HG03439 (cell line): ENCODE measurements around the gene HNRNPA2B1.
"Not testable (repeated sequence)": the region's sequence is repeated elsewhere in the genome, so short reads cannot be mapped to it uniquely, and the experiment has no call there.

Experiments used
- ATAC-seq: cut with Tn5 transposase; IDR thresholded peaks from one replicate; pipeline ENCODE4 v1.9.1; 2021; ENCODE audit warnings: mild to moderate bottlenecking, moderate library complexity; ENCODE audit not compliant: unreplicated experiment

Gene HNRNPA2B1

DNA sequence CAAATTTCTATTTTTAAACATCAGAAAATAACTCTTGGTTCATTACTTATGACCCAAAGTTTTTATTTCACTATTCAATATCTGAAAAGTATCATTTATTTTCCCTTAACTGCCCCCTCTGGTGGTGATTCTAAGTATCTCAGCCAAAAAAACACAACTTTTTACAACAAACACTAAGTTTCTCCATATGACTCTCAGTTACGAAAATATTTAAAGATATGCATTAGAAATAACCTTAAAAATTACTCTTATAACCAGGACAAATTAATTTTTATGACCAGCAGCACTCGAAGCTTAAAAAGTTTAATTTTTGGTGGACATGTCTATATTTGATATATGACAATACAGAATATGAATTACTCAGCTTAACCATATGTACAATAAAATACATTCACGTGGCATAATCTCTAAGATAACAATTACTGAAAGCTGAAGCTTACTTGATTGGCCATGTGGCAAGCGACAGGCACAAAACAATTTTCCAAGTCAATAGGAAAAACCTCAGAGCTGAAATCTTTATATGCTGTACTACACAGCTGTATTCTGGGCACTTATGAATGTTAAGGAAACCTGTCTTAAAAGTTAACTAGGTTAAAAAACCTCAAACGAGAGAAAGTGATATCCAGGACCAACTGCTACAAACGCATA lies 2.3 kb downstream of the HNRNPA2B1 start:
- no peak for ATAC-seq

DNA sequence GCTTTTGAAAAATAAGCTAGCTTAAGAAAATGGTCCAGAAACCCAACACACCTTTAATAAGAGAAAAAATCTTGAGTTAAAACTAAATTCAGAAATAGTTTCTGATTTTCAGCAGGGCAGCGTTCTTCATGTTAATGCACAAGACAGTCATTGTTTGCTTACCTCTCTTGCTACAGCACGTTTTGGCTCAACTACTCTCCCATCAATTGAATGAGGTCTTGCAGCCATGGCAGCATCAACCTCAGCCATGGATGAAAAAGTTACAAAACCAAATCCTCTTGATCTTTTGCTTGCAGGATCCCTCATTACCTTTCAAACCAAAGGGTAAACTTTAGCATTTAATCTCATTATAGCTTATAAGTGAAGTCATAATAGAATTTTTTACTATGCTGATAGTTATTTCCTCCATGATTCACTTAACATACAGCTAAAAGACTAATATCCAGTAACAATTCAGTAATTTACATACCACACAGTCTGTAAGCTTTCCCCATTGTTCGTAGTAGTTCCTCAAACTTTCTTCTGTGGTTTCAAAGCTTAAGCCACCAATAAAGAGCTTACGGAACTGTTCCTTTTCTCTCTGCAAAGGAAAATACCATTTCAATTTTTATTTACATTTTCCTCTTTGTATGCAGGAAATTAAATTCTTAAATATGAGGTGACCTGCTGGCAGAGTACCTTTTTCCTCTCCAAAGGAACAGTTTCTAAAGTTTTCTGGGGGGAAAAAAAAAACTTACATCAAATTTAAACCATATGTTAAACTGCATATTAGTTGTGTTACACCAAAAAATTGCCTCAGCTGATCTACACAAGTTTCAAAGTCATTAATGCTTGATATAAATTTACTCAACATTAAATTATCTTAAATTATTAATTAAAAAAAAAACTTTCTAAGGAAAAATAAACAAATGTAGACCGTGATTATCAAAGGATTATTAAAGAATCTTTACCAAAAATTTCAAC lies 3.1 kb downstream of the HNRNPA2B1 start:
- no peak for ATAC-seq

DNA sequence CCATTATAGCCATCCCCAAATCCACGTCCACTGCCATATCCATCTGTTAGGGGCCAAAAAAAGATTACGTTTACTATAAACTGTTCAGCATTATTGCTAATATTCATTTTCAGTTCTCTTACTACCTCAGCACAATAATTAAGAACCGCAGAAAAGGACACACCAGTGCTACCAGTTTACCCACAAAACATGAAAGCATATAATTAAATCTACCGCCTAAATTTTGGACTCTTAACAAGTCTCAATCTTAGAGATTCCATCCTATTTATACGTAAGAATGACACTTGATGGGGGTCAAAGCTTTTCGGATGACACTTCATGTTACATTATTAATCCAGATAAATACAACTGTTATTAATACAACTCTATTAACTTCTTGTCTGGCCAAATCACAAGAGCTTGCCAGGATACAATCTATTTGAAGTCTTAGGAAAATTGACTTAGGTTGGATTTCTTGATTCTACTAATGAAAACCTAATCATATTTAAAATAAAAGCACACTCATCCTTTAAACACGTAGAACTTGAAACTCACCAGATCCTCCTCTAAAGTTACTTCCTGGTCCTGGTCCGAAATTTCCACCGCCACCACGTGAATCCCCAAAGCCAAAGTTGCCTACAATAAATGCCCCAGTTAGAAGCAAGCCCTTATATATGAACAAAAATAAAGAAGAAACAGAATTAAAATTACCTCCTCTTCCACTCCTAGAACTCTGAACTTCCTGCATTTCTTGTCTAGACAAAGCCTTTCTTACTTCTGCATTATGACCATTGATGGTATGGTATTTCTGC lies 4.5 kb downstream of the HNRNPA2B1 start:
- ATAC-seq, result no peak

DNA sequence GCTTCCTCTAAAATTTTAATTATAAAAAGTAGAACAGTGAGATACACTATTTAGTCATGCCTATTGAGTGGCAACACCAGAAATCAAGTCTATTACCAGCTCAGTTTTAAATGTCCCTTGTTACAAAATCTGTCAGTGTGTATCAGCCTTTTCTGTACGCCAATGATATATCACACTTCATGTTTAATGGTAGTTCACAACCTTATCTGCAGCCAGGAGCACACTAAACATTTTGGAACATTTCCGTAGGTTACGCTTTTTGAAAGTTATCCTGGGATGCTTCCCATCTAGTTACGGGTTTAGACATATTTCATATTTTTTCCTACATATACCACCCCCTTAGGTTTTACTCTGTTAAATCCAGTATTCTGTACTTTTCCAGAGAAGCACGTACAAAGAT lies 5.4 kb downstream of the HNRNPA2B1 start:
- no peak for ATAC-seq

DNA sequence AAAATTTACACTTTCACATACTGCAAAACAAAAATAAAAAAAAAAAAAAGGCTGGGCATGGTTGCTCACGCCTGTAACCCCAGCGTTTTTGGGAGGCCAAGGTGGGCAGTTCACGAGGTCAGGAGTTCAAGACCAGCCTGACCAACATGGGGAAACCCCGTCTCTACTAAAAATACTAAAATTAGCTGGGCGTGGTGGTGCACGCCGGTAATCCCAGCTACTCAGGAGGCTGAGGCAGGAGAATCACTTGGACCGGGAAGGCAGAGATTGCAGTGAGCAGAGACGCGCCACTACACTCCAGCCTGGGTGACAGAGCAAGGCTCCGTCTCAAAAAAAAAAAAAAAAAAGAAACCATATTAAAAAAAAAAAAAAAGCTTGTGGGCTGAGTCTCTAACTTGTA lies 5.8 kb downstream of the HNRNPA2B1 start:
- ATAC-seq, result not testable (repeated sequence)

DNA sequence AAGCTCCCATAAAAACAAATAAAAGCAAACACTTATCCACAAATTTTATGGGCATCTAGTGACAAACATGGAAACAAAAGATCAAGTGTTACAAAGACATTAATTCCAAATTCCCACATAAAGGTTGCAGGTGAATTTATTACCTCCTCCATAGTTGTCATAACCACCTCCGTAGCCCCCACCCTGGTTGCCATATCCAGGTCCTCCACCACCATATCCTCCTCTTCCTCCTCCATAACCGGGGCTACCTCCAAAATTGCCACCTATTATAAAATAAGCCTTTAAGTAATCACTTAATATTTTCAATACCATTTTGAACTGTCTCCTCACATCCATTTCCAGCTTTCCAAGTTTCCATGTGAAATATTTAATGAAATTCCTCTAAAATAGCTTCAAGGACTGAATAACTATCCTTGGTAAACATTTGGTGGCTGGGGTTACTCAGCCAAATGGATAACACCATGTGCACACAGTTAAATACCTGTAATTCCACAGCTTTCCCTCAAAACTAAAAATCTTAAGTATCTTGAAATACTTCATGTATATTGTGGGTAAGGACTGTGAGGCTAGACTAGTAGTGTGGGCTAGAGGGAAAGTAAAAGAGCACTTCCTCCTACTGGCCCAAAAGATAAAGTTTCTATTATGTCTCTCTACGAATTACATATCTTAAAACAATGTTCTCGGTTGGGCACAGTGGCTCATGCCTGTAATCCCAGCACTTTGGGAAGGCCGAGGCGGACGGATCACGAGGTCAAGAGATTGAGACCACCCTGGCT lies 6.9 kb downstream of the HNRNPA2B1 start:
- ATAC-seq, result no peak

DNA sequence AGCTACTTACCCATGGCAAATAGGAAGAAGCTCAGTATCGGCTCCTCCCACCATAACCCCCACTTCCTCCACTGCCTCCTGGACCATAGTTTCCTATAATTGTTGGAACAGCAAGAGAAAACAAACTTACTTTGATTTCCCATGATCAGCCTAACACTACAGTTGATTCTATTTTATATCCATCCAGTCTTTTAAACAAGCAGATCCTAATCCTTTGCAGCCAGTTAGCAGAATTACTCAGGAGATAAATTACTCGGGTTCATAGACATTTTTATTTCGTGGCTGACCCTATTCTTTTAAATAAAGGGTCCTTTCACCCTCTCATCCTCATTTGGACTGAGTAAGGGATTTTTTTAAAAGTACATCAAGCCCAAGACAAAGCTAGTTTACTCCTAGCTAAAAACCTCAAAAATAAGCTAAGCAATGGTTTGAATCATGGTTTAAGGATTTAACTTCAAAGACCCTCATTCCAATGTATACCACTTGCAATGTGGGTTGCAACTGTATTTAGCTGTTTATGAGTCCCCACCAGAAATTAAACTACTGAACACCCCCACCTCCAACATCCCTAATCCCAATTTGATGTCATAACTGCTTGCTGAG lies 8.0 kb downstream of the HNRNPA2B1 start:
- no peak for ATAC-seq

DNA sequence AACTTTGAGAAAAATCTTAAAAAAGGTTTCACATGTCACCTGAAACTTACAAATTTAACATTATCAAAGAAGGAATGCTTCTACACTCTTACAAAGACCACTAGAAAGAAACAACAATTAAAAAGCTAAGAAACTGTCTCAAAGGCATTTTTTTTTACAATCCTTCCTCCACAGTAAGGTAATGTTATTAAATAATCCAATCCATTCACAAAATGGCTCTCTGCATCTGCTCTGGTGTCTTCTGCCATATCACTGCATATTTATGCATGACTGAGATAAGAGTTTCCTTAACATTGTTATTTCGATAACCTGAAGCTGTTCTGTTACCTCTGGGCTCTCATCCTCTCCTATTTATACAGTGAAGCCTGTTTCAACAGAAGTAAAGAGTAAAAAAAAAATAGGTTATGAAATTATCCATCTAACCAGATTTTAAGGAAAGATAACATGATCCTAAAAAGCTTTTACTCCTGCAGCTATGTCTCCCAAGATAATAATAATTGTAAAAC lies 8.5 kb downstream of the HNRNPA2B1 start:
- ATAC-seq, result no peak

DNA sequence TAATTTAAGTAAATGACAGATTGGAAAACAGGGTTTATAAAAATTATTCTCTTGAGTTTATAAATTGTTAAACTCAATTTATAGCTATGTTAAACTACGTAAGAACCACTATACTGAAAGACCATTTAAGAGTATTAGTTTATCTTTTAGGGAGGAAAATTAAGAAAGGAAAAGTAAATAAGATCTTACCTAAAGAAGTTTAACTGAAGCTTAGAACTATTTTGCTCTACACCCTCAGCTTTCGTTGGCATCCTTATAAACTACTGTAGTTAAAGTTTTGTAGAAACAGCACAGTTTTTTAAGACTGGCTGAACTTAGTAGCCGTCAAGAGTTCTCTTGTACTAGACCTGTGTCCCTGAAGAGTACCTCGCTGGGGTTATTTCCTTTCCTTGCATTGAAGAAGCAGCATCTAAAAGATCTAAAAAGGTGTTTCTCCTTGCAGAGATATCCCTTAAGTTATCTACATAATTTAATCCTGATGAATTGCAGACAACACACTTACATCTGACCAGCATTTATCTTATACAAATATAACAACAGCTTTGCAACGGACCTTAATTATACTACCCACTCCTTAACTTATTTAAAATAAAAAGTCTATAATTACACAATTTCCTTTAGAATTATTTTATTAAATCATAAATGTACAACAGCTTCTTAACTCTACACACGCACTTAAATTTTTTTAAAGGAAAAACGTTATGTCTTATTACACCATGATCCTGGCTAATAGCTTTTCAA lies 9.1 kb downstream of the HNRNPA2B1 start:
- ATAC-seq, result no peak

DNA sequence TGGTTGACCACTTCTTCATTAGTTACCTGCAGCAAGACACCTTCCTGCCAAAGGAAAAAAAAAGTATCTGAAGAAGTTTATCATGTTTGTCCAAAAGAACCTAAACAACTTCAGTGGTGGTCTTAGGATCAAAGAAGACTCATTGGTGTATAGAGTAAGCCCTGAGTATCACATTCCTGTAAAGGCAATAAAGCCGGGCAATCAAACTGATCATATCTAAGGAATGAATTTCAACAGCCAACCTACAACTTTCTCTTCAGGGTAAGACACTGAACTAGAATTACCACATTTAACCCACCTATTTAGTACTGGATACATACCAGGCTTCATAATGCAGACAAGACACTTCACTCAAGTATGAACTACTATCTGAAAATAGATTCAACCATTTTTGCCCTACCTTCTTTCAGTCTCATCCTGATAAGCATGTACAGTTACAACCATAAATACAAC lies 10.1 kb downstream of the HNRNPA2B1 start:
- ATAC-seq, result no peak

DNA sequence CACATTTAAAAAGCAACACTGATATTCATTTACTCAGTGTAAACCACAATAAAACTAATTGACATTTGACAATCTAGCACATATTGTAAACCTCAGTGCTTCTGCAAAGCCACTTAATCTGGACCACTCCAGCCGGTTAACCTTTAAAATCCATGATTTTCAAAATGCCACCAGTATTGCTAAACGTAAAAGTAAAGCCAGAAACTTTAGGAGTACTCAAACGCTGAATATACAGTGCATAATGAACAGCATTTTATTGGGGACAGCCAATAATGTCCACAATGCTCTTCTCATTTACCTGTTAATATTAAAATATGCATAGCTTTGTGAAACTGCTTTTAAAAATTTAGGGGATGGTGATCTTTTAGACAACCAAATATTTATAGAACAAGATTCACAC lies 10.8 kb downstream of the HNRNPA2B1 start:
- ATAC-seq, result no peak

DNA sequence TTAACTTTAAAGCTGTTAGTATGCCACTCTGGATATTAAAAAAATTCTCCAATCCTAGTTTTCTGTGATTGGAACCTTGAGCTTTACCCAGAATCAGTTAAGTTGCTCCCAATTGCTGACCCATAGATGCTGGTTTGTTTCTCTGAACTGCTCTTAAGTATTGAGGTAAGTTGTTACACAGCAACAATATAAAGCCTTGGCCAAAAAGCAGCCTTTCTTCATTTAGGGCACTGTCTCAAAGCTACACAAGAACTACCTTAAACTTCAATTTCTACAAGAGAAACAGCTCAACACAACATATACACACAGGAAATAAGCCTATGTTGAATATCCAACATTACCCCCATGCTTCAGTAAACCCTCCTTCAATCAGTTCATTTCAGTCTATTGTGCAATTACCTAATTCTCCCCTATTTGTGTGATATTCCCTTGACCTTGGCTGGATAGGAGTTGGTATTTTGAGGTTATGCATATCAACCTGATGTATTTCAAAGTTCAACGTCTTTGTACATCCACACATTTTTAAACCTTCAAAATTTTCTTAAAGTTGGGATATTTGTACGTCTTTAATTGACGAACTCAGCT lies 11.5 kb downstream of the HNRNPA2B1 start:
- no peak for ATAC-seq

DNA sequence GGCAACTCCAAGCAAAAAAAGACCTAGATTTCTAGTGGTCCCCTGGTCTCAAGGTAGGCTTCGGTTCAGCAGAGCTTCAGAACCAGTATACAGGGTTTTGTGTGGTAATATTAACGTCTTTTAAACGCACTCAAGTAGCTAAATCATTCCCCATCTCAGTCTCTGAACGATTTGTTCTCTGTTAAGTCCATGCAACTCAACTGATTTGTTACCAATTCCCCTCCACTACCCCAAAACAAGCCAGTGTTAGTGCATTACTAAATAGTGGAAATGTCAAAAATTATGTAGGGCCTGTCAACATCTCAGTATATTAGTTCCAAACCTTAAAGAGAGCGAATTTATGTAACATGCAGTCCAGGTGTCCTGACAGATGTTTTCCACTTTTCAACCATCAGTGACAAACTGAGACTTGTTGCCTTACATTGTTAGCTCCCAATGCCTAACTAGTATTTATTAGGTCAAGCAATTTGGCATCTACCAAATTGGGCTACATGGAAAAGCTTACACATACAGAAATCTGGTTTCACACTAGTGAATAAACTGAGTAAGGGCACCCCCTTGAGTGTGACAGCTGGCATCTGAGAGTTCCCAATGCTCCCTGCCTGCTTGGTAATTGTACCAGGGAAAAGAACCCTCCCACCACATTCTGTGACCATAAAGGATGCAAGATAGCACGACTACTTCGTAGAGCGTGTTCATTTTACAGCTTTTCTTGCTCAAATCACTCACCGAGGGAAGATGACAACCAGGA lies 12.2 kb downstream of the HNRNPA2B1 start:
- ATAC-seq, result no peak

DNA sequence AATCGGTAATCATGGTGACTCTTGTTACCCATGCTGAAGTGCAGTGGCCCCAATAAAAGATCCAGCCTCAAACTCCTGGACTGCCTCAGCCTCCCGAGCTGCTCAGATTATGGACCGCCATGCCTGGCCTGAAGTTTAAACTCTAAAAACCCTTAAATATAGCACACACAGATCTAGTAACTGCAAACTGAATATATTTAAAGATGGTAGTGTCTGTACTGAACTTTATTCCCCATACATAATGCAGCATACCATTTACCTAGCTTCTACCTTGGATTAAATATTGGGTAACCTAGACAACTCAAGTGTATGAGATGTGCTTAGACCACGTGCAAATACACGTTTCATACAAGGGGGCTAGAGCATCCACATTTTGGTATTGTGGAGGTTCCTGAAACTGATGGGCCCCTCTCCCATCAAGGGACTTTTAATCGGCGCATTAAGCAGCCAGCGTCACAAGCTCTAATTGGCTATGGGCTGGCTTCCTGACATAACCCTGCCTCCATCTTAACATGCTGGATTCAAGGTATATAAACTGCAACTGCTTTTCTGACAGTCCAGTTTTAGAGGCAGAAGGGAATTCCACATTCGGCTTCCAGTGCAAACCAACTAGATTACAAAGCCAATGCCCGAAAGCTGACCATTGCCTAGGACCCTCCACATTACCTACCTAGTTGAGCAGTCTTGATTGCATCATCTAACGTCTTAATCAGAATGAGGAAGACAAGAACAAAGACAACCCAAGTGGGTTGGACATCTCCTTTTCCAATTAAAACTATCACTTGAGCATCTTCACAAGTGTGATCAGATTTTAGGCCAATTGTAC lies 13.0 kb downstream of the HNRNPA2B1 start:
- ATAC-seq, result no peak

DNA sequence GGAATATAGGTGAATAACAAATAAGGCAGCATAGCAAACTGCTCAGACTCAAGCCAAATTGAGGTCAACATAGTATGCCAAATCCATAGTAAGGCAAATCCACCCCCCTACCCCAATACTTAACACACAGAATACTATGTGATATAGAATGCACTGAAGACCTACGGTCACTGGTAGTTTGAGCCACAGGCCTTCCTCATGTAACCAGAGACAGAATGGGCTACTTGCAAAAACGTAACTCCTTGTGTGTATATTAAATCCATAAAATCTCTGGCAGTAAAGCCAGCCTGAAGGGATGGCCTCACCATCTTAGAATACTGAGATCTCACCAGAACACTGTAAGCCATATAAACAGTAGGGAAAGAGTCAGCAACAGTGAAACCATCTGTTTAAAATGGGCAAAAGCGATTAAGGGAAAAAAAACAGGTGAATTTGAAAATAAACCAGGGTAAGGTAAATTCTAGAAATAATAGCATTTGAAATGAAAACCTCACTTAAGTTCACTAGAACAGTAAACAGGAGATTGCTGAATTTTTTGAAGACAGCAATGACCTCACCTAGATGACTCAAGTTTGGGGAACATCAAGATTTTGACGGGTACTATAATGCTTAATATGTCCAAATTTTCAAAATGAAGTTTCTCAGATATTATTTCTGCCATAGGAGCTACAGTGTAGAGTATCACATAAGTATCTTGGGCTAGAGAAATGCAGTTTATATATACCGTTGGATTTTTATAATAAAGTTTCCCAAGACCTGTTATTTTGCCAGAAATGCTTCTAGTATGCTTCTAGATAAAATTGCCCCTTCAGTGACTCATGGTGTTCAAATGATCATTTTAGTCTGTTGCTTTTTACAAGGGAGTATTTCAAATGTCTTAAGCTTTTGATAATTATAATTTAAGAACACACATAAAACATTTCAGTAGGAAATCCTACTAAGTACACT lies 13.9 kb downstream of the HNRNPA2B1 start:
- ATAC-seq, result no peak

DNA sequence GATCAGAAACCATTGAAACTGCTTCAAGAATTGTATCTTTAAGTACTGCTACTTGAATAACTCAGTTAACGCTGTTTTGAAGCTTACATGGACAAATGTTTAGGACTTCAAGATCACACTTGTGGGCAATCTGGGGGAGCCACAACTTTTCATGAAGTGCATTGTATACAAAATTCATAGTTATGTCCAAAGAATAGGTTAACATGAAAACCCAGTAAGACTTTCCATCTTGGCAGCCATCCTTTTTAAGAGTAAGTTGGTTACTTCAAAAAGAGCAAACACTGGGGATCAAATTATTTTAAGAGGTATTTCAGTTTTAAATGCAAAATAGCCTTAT lies 14.7 kb downstream of the HNRNPA2B1 start:
- no peak for ATAC-seq
